HG02678 (cell line): Measurements from ENCODE around the gene CNRIP1.

Source experiments
- ATAC-seq: cut with Tn5 transposase; IDR thresholded peaks from one replicate; pipeline ENCODE4 v1.9.1; 2021; ENCODE audit warnings: mild to moderate bottlenecking, moderate library complexity; ENCODE audit not compliant: unreplicated experiment

The CNRIP1 gene

GRCh38 chr2:68293755-68294154 is 26.0 kb downstream of the CNRIP1 start:
- no peak for ATAC-seq

- ATAC-seq = no peak
Observed at GRCh38 chr2:68293024-68293423, 26.7 kb downstream of the CNRIP1 start.

- ATAC-seq = no peak
Observed at GRCh38 chr2:68292108-68292710, 27.5 kb downstream of the CNRIP1 start.

- no peak for ATAC-seq
Observed at GRCh38 chr2:68291314-68291713, 28.4 kb downstream of the CNRIP1 start.

GRCh38 chr2:68290901-68291300 is 28.8 kb downstream of the CNRIP1 start:
- no peak for ATAC-seq

- no peak for ATAC-seq
Observed at GRCh38 chr2:68287580-68288441, 31.9 kb downstream of the CNRIP1 start.

GRCh38 chr2:68284896-68285295 is 34.9 kb downstream of the CNRIP1 start:
- no peak for ATAC-seq

- no peak for ATAC-seq
Observed at GRCh38 chr2:68283419-68283812, 36.3 kb downstream of the CNRIP1 start.

- ATAC-seq = no peak
Observed at GRCh38 chr2:68282811-68283418, 36.8 kb downstream of the CNRIP1 start.

GRCh38 chr2:68280796-68281195 is 39.0 kb downstream of the CNRIP1 start:
- ATAC-seq = no peak

- no peak for ATAC-seq
Observed at GRCh38 chr2:68280348-68280747, 39.4 kb downstream of the CNRIP1 start.

GRCh38 chr2:68279691-68280090 is 40.1 kb downstream of the CNRIP1 start:
- no peak for ATAC-seq

- ATAC-seq = no peak
Observed at GRCh38 chr2:68278169-68278568, 41.6 kb downstream of the CNRIP1 start.

GRCh38 chr2:68274022-68274421 is 45.7 kb downstream of the CNRIP1 start:
- no peak for ATAC-seq

GRCh38 chr2:68272246-68272994 is 47.3 kb downstream of the CNRIP1 start:
- no peak for ATAC-seq

GRCh38 chr2:68266655-68267054 is 53.1 kb downstream of the CNRIP1 start:
- no peak for ATAC-seq

GRCh38 chr2:68263632-68264031 is 56.1 kb downstream of the CNRIP1 start:
- no peak for ATAC-seq

GRCh38 chr2:68258851-68259250 is 60.9 kb downstream of the CNRIP1 start:
- no peak for ATAC-seq

GRCh38 chr2:68256093-68256450 is 63.7 kb downstream of the CNRIP1 start:
- no peak for ATAC-seq

- ATAC-seq = no peak
Observed at GRCh38 chr2:68253219-68254068, 66.3 kb downstream of the CNRIP1 start.
